HepG2 (cell line): Measurements from ENCODE around the gene LDLR. TPM values are rescaled to one million over a fixed set of nuclear protein-coding genes. Genes with fewer than 3 reads are reported as not detected.

ENCODE experiments used
- ATAC-seq: fragments of 200-7000 bp; cut with Tn5 transposase; 3 replicates; pipeline ENCODE4 v1.9.1; 2020; ENCODE audit warnings: mild to moderate bottlenecking, moderate library complexity
- BruUV-seq: library from RNA; stranded (reverse); fragments of 400-500 nt; replicated peaks from 2 replicates; lab custom pipeline; 2021; lab: Mats Ljungman, UMichigan
- CTCF ChIA-PET: fragments of 300-600 bp; formaldehyde crosslinking; extraction: SDS; loops from one replicate; lab custom pipeline; 2021; ENCODE audit warnings: low total read pairs, inconsistent platforms, low intra/inter-chr PET ratio; lab: Yijun Ruan, JAX
- POLR2A ChIA-PET: fragments of 350-600 bp; sonication (Branson Sonifier 250); formaldehyde crosslinking; loops from one replicate; lab custom pipeline; 2020; ENCODE audit warnings: antibody characterized with exemption, inconsistent platforms; lab: Yijun Ruan, JAX
- DNase-seq: peaks from one replicate; pipeline ENCODE4 v3.0.0-alpha.2; 2015; ENCODE audit warnings: low spot score
- FAIRE-seq: peaks from 3 replicates; lab custom pipeline; 2011; peaks lifted over from hg19 to GRCh38; lab: Jason Lieb, UNC
- H2AFZ ChIP-seq: one replicate; pipeline ENCODE4 v1.6.1; 2011; ENCODE audit warnings: low read length, inconsistent platforms
- H3K27ac ChIP-seq: fragments of 300-600 bp; 3 replicates; pipeline ENCODE4 v1.8.0; 2011; ENCODE audit warnings: mixed run types, mild to moderate bottlenecking, mixed read lengths, low read length, inconsistent platforms; ENCODE audit not compliant: insufficient read depth; ENCODE audit errors: extremely low read length
- H3K27me3 ChIP-seq, 2 experiments: fragments of 200-600 bp in 1 of 2; 2 replicates in 1 of 2; 3 replicates in 1 of 2; pipeline versions ENCODE4 v1.6.0 to v1.8.0; 2011; ENCODE audit warnings: low read length in 2 of 2, mild to moderate bottlenecking in 2 of 2, moderate library complexity in 2 of 2, inconsistent platforms in 1 of 2; ENCODE audit not compliant: insufficient read depth in 2 of 2, control insufficient read depth in 1 of 2
- H3K36me3 ChIP-seq, 2 experiments: fragments of 200-600 bp in 1 of 2; replicated peaks in 1 of 2; 2 replicates in 1 of 2; 3 replicates in 1 of 2; pipeline versions ENCODE4 v1.5.1 to v1.8.0; 2011; ENCODE audit warnings: low read length in 2 of 2, inconsistent platforms in 1 of 2; ENCODE audit not compliant: insufficient read depth in 2 of 2, control insufficient read depth in 1 of 2
- H3K4me1 ChIP-seq: 2 replicates; pipeline ENCODE4 v1.5.1; 2012; ENCODE audit warnings: low read length, inconsistent platforms; ENCODE audit not compliant: insufficient read depth
- H3K4me2 ChIP-seq: 2 replicates; pipeline ENCODE4 v1.6.0; 2011; ENCODE audit warnings: low read depth, low read length, inconsistent platforms
- H3K4me3 ChIP-seq, 3 experiments: fragments of 200-600 bp in 1 of 3; sonication (generic), shearing (Covaris generic) in 1 of 3; replicated peaks in 1 of 3; 2 replicates each; pipeline ENCODE4 v1.5.1; 2011 to 2016; ENCODE audit warnings: low read length in 3 of 3, inconsistent platforms in 2 of 3, low read depth in 2 of 3, mild to moderate bottlenecking in 2 of 3, control low read depth in 1 of 3, mixed read lengths in 1 of 3; ENCODE audit not compliant: insufficient read depth in 1 of 3
- H3K79me2 ChIP-seq: one replicate; pipeline ENCODE4 v1.6.1; 2011; ENCODE audit warnings: low read length, inconsistent platforms; ENCODE audit not compliant: insufficient read depth
- H3K9ac ChIP-seq: 2 replicates; pipeline ENCODE4 v1.6.0; 2011; ENCODE audit warnings: mild to moderate bottlenecking, low read depth, low read length, inconsistent platforms; ENCODE audit not compliant: insufficient read depth
- H3K9me3 ChIP-seq: 2 replicates; pipeline ENCODE4 v1.5.1; 2012; ENCODE audit warnings: mild to moderate bottlenecking, low read length
- H4K20me1 ChIP-seq: 2 replicates; pipeline ENCODE4 v1.6.0; 2011; ENCODE audit warnings: inconsistent platforms, mild to moderate bottlenecking, low read length, moderate library complexity; ENCODE audit not compliant: insufficient read depth
- GABPB1 ChIP-seq: IDR thresholded peaks from 2 replicates; pipeline ENCODE4 v1.6.1; 2016; ENCODE audit warnings: mild to moderate bottlenecking, missing genetic modification reagents, moderate library complexity, missing compliant biosample characterization
- GTF3A ChIP-seq: sonication (generic); formaldehyde crosslinking; conservative IDR thresholded peaks from 2 replicates; pipeline ENCODE4 v1.4.0; 2020; ENCODE audit warnings: mild to moderate bottlenecking, missing genetic modification reagents
- HNRNPL ChIP-seq: fragments of 200-400 bp; formaldehyde crosslinking; IDR thresholded peaks from 2 replicates; pipeline ENCODE4 v1.6.1; 2017; ENCODE audit warnings: mild to moderate bottlenecking, low read depth, low read length
- KAT2B ChIP-seq: fragments of 150-350 bp; IDR thresholded peaks from 2 replicates; pipeline ENCODE4 v1.6.1; 2014; ENCODE audit warnings: low read depth, low read length, borderline replicate concordance
- KDM2A ChIP-seq: sonication (generic); formaldehyde crosslinking; IDR thresholded peaks from 2 replicates; pipeline ENCODE4 v1.4.0; 2020; ENCODE audit warnings: low read depth, missing genetic modification reagents, borderline replicate concordance
- MED1 ChIP-seq: sonication (generic); formaldehyde crosslinking; IDR thresholded peaks from 2 replicates; pipeline ENCODE4 v1.4.0; 2020; ENCODE audit warnings: missing genetic modification reagents
- PHF21A ChIP-seq: sonication (generic); formaldehyde crosslinking; IDR thresholded peaks from 2 replicates; pipeline ENCODE4 v1.5.0; 2020; ENCODE audit warnings: mild to moderate bottlenecking, missing genetic modification reagents
- SALL1 ChIP-seq: sonication (generic); formaldehyde crosslinking; IDR thresholded peaks from 2 replicates; pipeline ENCODE4 v1.8.0; 2022; ENCODE audit warnings: mild to moderate bottlenecking, missing genetic modification reagents
- XRCC5 ChIP-seq: fragments of 200-400 bp; formaldehyde crosslinking; optimal IDR thresholded peaks from 2 replicates; pipeline ENCODE3; 2017; ENCODE audit warnings: mild to moderate bottlenecking, low read length
- ZFY ChIP-seq: sonication (generic); formaldehyde crosslinking; IDR thresholded peaks from 2 replicates; pipeline ENCODE4 v1.4.0; 2020; ENCODE audit warnings: missing genetic modification reagents
- ZNF496 ChIP-seq: sonication (generic); formaldehyde crosslinking; IDR thresholded peaks from 2 replicates; pipeline ENCODE4 v1.8.1; 2023; ENCODE audit warnings: mild to moderate bottlenecking, moderate library complexity, missing genetic modification reagents; ENCODE audit not compliant: insufficient replicate concordance
- ZNF546 ChIP-seq: sonication (generic); formaldehyde crosslinking; conservative IDR thresholded peaks from 2 replicates; pipeline ENCODE4 v1.8.1; 2023; ENCODE audit warnings: mild to moderate bottlenecking, missing genetic modification reagents
- ZNF547 ChIP-seq: sonication (generic); formaldehyde crosslinking; IDR thresholded peaks from 2 replicates; pipeline ENCODE4 v1.5.1; 2020; ENCODE audit warnings: mild to moderate bottlenecking, missing genetic modification reagents
- WGBS: methylation state at CpG from one replicate; pipeline ENCODE4 v1.1.6; 2017; ENCODE audit warnings: low lambda C conversion rate; 5-methylcytosine and 5-hydroxymethylcytosine counted together
- in situ Hi-C: cut with HindIII; loops from 2 replicates; pipeline ENCODE4 v1.10.0; 2017; ENCODE audit warnings: low pct_unique_long_range_greater_than_20kb; ENCODE audit not compliant: extremely low pct_ligation_motif_present
- intact Hi-C: fragments of 100-400 bp; cut with micrococcal nuclease; formaldehyde crosslinking; loops from one replicate; pipeline ENCODE4 v1.10.0; 2022; ENCODE audit not compliant: unreplicated experiment
- polyA plus RNA-seq, 8 experiments: library from polyadenylated mRNA; depleted of rRNA in 3 of 8; stranded (reverse) in 7 of 8; unstranded in 1 of 8; fragments of >200 nt; fragmentation: Illumina TruSeq in 4 of 8; extraction: Trizol in 4 of 8; gene quantifications; 2 replicates each; pipeline versions ENCODE4 v1.2.1 to v1.2.3, GENCODE V29; 2011 to 2016; ENCODE audit warnings: low read depth in 4 of 8, missing spikeins in 1 of 8, mixed read lengths in 1 of 8; ENCODE audit not compliant: insufficient read depth in 1 of 8
- total RNA-seq, 5 experiments: library from RNA; depleted of rRNA; stranded (reverse); fragments of >200 nt; fragmentation: Illumina TruSeq; extraction: Trizol; gene quantifications; 2 replicates each; pipeline ENCODE4 v1.2.3, GENCODE V29; 2016; ENCODE audit warnings: low read depth in 1 of 5
- TF ChIP-seq, protein P1 (sequence below): conservative IDR thresholded peaks from 2 replicates; pipeline ENCODE4 v1.6.1; 2018; ENCODE audit warnings: missing genetic modification reagents
- TF ChIP-seq, protein P2 (sequence below): sonication (generic); IDR thresholded peaks from 2 replicates; pipeline ENCODE4 v1.6.1; 2016; ENCODE audit warnings: low read depth, borderline replicate concordance
- TF ChIP-seq, protein P3 (sequence below): sonication (generic); formaldehyde crosslinking; IDR thresholded peaks from 2 replicates; pipeline ENCODE4 v1.8.0; 2022; ENCODE audit warnings: mild to moderate bottlenecking, missing genetic modification reagents, moderate library complexity
- TF ChIP-seq, protein P4 (sequence below): sonication (generic); formaldehyde crosslinking; IDR thresholded peaks from 2 replicates; pipeline ENCODE4 v1.5.0; 2020; ENCODE audit warnings: mild to moderate bottlenecking, missing genetic modification reagents

The LDLR gene
- total and polyA plus RNA-seq, 2 of the 13 experiments (the other 11 are each of a cell fraction or from before 2014, with no cell fraction given): 51.6 to 92.5 TPM

DNA sequence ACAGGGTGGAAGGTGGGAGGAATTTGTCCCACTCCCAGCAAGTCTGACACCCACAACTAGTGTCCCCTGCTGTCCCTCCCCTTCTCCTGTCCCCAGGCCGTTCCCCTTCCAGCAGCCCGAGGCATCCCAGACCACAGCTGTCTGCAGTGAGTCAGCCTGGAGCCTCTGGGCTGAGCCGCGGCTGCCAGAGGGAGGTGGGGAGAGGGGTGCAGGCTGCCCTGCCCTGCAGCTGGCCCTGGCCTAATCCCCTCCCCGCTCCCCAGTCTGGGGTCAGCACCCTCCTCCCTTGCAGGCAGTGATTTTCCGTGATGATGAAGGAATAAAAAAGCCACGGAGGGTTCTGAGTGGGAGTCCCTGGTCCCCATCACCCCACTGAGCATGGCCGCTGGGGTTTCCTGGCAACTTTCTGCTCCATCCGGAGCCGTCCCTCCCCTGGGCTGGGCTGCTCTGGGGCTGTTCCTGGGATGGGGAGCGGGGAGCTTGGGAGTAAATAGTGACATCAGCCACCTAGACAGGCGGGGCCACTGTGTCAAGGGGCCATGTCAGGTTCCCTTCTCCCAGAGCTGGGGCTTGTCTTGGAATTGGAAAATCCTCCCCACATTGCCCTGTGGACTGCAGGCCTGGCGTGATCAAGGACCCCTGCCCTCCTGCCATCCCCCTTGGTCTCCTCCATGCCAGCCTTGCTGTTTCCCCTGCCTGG is 49.5 kb downstream of the LDLR start:
- ChIA-PET POLR2A (interaction anchor here (0.8 to 2.0 kb wide), 11 partner anchors 9 to 202 kb away, joined by 3 to 12 read pairs (median 4); partner anchors contain the start of genes ANGPTL8 and SPC24), CTCF (interaction anchor here (3.4 kb wide), 1 partner anchor 65 kb away, joined by 53 read pairs; no protein-coding TSS in a partner anchor)
- Histone ChIP-seq H3K79me2 (no peaks in the 10 kb centered on the region), H2AFZ (no peak overlapping the region), H3K4me1 (peaks cover 64% of the 10 kb centered on the region), H3K4me2 (peak overlapping the region; percentile 85), H3K9me3 (no peaks in the 10 kb centered on the region), H3K36me3 (no peaks in the 10 kb centered on the region), H4K20me1 (no peaks in the 10 kb centered on the region), H3K4me3 (peak overlapping the region; percentile 32 to 71 (median 44); a peak in 5 of 6 replicates), H3K27ac (no peak overlapping the region), H3K27me3 (no peaks in the 10 kb centered on the region; a peak in 1 of 5 replicates), H3K9ac (peak overlapping the region; percentile 37; the same call in 1 of the 2 replicates)
- peak; percentile 54 for DNase-seq
- peak; percentile 56 for ATAC-seq
- no TSS peak for BruUV-seq
- FAIRE-seq: no peak
- WGBS: 5% methylated on average over 8 of the region's 13 CpGs
- intact Hi-C loops: loop anchor here (1.0 kb wide), 1 partner anchor 66 kb away; no protein-coding TSS in a partner anchor
- in situ Hi-C loops: loop anchor here (5.0 kb wide), 1 partner anchor 64 kb away; no protein-coding TSS in a partner anchor
- no peak for TF ChIP-seq ZNF546 (CRISPR knock-in tag)
- TF ChIP-seq, protein P1, sequence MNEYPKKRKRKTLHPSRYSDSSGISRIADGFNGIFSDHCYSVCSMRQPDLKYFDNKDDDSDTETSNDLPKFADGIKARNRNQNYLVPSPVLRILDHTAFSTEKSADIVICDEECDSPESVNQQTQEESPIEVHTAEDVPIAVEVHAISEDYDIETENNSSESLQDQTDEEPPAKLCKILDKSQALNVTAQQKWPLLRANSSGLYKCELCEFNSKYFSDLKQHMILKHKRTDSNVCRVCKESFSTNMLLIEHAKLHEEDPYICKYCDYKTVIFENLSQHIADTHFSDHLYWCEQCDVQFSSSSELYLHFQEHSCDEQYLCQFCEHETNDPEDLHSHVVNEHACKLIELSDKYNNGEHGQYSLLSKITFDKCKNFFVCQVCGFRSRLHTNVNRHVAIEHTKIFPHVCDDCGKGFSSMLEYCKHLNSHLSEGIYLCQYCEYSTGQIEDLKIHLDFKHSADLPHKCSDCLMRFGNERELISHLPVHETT (CRISPR knock-in tag): no peak
- 0 out of 2 replicates have a peak, but pooled peaks have one; percentile 15 for TF ChIP-seq ZFY (CRISPR knock-in tag)
- no peak for TF ChIP-seq KAT2B
- 0 out of 2 replicates have a peak, but pooled peaks have one; percentile 63 for TF ChIP-seq GTF3A (CRISPR knock-in tag)
- peak; percentile 51; the same call in 1 of the 2 replicates for TF ChIP-seq GABPB1
- TF ChIP-seq, protein P2, sequence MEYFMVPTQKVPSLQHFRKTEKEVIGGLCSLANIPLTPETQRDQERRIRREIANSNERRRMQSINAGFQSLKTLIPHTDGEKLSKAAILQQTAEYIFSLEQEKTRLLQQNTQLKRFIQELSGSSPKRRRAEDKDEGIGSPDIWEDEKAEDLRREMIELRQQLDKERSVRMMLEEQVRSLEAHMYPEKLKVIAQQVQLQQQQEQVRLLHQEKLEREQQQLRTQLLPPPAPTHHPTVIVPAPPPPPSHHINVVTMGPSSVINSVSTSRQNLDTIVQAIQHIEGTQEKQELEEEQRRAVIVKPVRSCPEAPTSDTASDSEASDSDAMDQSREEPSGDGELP: peak; percentile 73; the same call in 1 of the 2 replicates
- TF ChIP-seq, protein P3, sequence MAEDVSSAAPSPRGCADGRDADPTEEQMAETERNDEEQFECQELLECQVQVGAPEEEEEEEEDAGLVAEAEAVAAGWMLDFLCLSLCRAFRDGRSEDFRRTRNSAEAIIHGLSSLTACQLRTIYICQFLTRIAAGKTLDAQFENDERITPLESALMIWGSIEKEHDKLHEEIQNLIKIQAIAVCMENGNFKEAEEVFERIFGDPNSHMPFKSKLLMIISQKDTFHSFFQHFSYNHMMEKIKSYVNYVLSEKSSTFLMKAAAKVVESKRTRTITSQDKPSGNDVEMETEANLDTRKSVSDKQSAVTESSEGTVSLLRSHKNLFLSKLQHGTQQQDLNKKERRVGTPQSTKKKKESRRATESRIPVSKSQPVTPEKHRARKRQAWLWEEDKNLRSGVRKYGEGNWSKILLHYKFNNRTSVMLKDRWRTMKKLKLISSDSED (CRISPR knock-in tag): no peak
- 0 out of 2 replicates have a peak, but pooled peaks have one; percentile 4 for TF ChIP-seq HNRNPL
- peak; percentile 26; the same call in 1 of the 2 replicates for TF ChIP-seq SALL1 (CRISPR knock-in tag)
- TF ChIP-seq ZNF496 (CRISPR knock-in tag): no peak
- peak; percentile 78 for TF ChIP-seq XRCC5
- TF ChIP-seq PHF21A: peak; percentile 54
- no peak for TF ChIP-seq ZNF547 (CRISPR knock-in tag)
- TF ChIP-seq, protein P4, sequence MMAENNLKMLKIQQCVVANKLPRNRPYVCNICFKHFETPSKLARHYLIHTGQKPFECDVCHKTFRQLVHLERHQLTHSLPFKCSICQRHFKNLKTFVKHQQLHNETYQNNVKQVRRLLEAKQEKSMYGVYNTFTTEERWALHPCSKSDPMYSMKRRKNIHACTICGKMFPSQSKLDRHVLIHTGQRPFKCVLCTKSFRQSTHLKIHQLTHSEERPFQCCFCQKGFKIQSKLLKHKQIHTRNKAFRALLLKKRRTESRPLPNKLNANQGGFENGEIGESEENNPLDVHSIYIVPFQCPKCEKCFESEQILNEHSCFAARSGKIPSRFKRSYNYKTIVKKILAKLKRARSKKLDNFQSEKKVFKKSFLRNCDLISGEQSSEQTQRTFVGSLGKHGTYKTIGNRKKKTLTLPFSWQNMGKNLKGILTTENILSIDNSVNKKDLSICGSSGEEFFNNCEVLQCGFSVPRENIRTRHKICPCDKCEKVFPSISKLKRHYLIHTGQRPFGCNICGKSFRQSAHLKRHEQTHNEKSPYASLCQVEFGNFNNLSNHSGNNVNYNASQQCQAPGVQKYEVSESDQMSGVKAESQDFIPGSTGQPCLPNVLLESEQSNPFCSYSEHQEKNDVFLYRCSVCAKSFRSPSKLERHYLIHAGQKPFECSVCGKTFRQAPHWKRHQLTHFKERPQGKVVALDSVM (CRISPR knock-in tag): no peak
- no peak for TF ChIP-seq KDM2A (CRISPR knock-in tag)
- 0 out of 2 replicates have a peak, but pooled peaks have one; percentile 30 for TF ChIP-seq MED1 (CRISPR knock-in tag)
